Measurements from ENCODE around the gene FGF11. TPM values are rescaled to one million over a fixed set of nuclear protein-coding genes. Genes with fewer than 3 reads are reported as not detected.

FGF11 gene
- total and polyA plus RNA-seq, 2 of the 13 experiments (the other 11 are each of a cell fraction or from before 2014, with no cell fraction given): 0.20 to 7.6 TPM

DNA sequence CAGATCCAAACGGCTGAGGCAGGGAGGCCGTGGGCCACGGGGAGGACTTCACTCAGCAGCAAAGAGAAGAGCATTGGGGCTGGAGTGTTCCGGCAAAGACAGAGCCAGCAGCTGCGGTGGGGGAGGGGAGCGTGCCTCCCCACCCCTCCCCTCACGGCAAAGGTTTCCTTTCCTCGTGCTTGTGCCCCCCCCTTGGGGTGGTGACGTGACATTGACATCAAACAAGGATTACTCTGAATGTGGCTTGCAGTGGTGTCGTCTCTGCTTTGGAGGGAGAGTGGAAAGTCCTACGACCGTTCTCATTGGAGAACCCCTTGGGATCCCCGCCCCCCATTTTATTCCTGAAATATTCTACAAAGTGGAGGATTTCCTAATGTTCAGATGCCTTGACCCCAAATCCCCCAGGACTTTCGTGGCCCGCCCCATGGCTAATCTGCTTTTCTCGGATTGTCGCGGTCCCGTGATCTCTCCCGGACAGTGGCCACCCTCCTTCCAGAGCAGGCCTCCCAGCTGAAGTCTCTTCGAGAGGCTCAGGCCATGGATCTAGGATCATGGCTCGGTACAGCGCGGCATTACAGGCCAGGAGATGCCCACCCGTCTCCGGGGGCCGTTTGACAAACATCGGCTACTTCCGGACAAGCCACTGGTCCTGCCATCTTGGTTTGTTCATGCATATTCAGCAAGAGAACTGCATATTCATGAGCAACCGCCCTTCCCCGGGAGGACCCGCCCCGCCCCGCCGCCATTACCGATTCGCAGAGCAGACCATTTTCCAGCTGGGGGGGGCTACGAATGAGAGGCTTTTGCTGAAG is 44.1 kb downstream of the FGF11 start (continued):
- TF ChIP-seq, protein P1, sequence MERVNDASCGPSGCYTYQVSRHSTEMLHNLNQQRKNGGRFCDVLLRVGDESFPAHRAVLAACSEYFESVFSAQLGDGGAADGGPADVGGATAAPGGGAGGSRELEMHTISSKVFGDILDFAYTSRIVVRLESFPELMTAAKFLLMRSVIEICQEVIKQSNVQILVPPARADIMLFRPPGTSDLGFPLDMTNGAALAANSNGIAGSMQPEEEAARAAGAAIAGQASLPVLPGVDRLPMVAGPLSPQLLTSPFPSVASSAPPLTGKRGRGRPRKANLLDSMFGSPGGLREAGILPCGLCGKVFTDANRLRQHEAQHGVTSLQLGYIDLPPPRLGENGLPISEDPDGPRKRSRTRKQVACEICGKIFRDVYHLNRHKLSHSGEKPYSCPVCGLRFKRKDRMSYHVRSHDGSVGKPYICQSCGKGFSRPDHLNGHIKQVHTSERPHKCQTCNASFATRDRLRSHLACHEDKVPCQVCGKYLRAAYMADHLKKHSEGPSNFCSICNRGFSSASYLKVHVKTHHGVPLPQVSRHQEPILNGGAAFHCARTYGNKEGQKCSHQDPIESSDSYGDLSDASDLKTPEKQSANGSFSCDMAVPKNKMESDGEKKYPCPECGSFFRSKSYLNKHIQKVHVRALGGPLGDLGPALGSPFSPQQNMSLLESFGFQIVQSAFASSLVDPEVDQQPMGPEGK (CRISPR knock-in tag; IDR thresholded peaks at IDR 0.05): peak; percentile 96
- TF ChIP-seq, protein P2, sequence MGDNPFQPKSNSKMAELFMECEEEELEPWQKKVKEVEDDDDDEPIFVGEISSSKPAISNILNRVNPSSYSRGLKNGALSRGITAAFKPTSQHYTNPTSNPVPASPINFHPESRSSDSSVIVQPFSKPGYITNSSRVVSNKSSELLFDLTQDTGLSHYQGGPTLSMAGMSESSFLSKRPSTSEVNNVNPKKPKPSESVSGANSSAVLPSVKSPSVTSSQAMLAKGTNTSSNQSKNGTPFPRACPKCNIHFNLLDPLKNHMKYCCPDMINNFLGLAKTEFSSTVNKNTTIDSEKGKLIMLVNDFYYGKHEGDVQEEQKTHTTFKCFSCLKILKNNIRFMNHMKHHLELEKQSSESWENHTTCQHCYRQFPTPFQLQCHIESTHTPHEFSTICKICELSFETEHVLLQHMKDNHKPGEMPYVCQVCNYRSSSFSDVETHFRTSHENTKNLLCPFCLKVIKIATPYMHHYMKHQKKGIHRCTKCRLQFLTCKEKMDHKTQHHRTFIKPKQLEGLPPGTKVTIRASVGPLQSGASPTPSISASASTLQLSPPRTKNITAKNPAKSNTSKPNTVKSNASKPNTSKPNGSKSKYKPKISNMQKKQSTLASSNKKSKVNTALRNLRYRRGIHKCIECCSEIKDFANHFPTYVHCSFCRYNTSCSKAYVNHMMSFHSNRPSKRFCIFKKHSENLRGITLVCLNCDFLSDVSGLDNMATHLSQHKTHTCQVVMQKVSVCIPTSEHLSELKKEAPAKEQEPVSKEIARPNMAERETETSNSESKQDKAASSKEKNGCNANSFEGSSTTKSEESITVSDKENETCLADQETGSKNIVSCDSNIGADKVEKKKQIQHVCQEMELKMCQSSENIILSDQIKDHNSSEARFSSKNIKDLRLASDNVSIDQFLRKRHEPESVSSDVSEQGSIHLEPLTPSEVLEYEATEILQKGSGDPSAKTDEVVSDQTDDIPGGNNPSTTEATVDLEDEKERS (CRISPR knock-in tag; IDR thresholded peaks at IDR 0.05): no peak
- no peak for TF ChIP-seq FOSL1 (CRISPR knock-in tag; IDR thresholded peaks at IDR 0.05; ENCODE audit: borderline replicate concordance)
- peak; percentile 90 for TF ChIP-seq YY1 (IDR thresholded peaks at IDR 0.05; ENCODE audit: insufficient read depth, insufficient replicate concordance, low read depth, low read length)
- 0 out of 2 replicates have a peak, but pooled peaks have one; percentile 38 for TF ChIP-seq SP140L (CRISPR knock-in tag; IDR thresholded peaks at IDR 0.05; ENCODE audit: borderline replicate concordance)
- TF ChIP-seq, protein P3, sequence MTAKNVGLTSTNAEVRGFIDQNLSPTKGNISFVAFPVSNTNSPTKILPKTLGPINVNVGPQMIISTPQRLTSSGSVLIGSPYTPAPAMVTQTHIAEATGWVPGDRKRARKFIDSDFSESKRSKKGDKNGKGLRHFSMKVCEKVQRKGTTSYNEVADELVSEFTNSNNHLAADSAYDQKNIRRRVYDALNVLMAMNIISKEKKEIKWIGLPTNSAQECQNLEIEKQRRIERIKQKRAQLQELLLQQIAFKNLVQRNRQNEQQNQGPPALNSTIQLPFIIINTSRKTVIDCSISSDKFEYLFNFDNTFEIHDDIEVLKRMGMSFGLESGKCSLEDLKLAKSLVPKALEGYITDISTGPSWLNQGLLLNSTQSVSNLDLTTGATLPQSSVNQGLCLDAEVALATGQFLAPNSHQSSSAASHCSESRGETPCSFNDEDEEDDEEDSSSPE (CRISPR knock-in tag; IDR thresholded peaks at IDR 0.05): 0 out of 2 replicates have a peak, but pooled peaks have one; percentile 18
- TF ChIP-seq SNAI1 (CRISPR knock-in tag; IDR thresholded peaks at IDR 0.05; ENCODE audit: borderline replicate concordance): 0 out of 2 replicates have a peak, but pooled peaks have one; percentile 32
- TF ChIP-seq PRPF4 (IDR thresholded peaks at IDR 0.05; ENCODE audit: low read depth, low read length, poor library complexity, severe bottlenecking): no peak
- TF ChIP-seq SPEN (CRISPR knock-in tag; IDR thresholded peaks at IDR 0.05; ENCODE audit: low read depth): peak; percentile 14; the same call in 1 of the 2 replicates
- peak; percentile 38; the same call in 1 of the 2 replicates for TF ChIP-seq THAP11 (CRISPR knock-in tag; IDR thresholded peaks at IDR 0.05)
- TF ChIP-seq ZNF235 (CRISPR knock-in tag; IDR thresholded peaks at IDR 0.05; ENCODE audit: borderline replicate concordance): peak; percentile 54; the same call in 1 of the 2 replicates
- TF ChIP-seq, protein P4, sequence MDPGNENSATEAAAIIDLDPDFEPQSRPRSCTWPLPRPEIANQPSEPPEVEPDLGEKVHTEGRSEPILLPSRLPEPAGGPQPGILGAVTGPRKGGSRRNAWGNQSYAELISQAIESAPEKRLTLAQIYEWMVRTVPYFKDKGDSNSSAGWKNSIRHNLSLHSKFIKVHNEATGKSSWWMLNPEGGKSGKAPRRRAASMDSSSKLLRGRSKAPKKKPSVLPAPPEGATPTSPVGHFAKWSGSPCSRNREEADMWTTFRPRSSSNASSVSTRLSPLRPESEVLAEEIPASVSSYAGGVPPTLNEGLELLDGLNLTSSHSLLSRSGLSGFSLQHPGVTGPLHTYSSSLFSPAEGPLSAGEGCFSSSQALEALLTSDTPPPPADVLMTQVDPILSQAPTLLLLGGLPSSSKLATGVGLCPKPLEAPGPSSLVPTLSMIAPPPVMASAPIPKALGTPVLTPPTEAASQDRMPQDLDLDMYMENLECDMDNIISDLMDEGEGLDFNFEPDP (CRISPR knock-in tag; conservative IDR thresholded peaks at IDR 0.05): 0 out of 2 replicates have a peak, but pooled peaks have one; percentile 56
- 0 out of 2 replicates have a peak, but pooled peaks have one; percentile 47 for TF ChIP-seq CENPT (CRISPR knock-in tag; IDR thresholded peaks at IDR 0.05; ENCODE audit: low read depth)
- no peak for TF ChIP-seq TCF12 (IDR thresholded peaks at IDR 0.05)
- peak; percentile 59; the same call in 1 of the 2 replicates for TF ChIP-seq TCF12 (CRISPR knock-in tag; IDR thresholded peaks at IDR 0.05)
- TF ChIP-seq, protein P5, sequence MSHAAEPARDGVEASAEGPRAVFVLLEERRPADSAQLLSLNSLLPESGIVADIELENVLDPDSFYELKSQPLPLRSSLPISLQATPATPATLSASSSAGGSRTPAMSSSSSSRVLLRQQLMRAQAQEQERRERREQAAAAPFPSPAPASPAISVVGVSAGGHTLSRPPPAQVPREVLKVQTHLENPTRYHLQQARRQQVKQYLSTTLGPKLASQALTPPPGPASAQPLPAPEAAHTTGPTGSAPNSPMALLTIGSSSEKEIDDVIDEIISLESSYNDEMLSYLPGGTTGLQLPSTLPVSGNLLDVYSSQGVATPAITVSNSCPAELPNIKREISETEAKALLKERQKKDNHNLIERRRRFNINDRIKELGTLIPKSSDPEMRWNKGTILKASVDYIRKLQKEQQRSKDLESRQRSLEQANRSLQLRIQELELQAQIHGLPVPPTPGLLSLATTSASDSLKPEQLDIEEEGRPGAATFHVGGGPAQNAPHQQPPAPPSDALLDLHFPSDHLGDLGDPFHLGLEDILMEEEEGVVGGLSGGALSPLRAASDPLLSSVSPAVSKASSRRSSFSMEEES (CRISPR knock-in tag; IDR thresholded peaks at IDR 0.05): peak; percentile 84
- no peak for TF ChIP-seq HMG20B (CRISPR knock-in tag; conservative IDR thresholded peaks at IDR 0.05)
- TF ChIP-seq POLR2A (IDR thresholded peaks at IDR 0.05; ENCODE audit: insufficient read depth in 1 of 2, low read depth in 2 of 2, low read length in 2 of 2): peak in 1 of 2 experiments; percentile 47; a peak in 1 of 4 replicates
- no peak for TF ChIP-seq ZNF331 (CRISPR knock-in tag; IDR thresholded peaks at IDR 0.05)

All from HepG2 (cell line).